GM19452 (cell line): Measurements from ENCODE around the gene CDH4.
"Not testable (repeated sequence)": the region's sequence is repeated elsewhere in the genome, so short reads cannot be mapped to it uniquely, and the experiment has no call there.

Experiments used
- ATAC-seq: cut with Tn5 transposase; IDR thresholded peaks from one replicate; pipeline ENCODE4 v1.9.1; 2021; ENCODE audit not compliant: unreplicated experiment

CDH4 gene

GRCh38 chr20:61845233-61845671, 593.2 kb downstream of the CDH4 start:
- no peak for ATAC-seq

- no peak for ATAC-seq
Measured at GRCh38 chr20:61846074-61846473, 594.0 kb downstream of the CDH4 start.

GRCh38 chr20:61846741-61847419, 594.8 kb downstream of the CDH4 start:
- ATAC-seq, result no peak

- no peak for ATAC-seq
Measured at GRCh38 chr20:61847420-61847748, 595.3 kb downstream of the CDH4 start.

- no peak for ATAC-seq
Measured at GRCh38 chr20:61847986-61848385, 595.9 kb downstream of the CDH4 start.

- no peak for ATAC-seq
Measured at GRCh38 chr20:61848851-61849250, 596.8 kb downstream of the CDH4 start.

GRCh38 chr20:61849376-61849775, 597.3 kb downstream of the CDH4 start:
- ATAC-seq, result no peak

- no peak for ATAC-seq
Measured at GRCh38 chr20:61849822-61850221, 597.8 kb downstream of the CDH4 start.

GRCh38 chr20:61850457-61850856, 598.4 kb downstream of the CDH4 start:
- no peak for ATAC-seq

- ATAC-seq, result no peak
Measured at GRCh38 chr20:61850926-61851900, 599.2 kb downstream of the CDH4 start.

- ATAC-seq, result no peak
Measured at GRCh38 chr20:61852268-61853072, 600.4 kb downstream of the CDH4 start.

GRCh38 chr20:61853073-61854005, 601.3 kb downstream of the CDH4 start:
- ATAC-seq, result no peak

GRCh38 chr20:61854538-61854937, 602.5 kb downstream of the CDH4 start:
- not testable (repeated sequence) for ATAC-seq

- no peak for ATAC-seq
Measured at GRCh38 chr20:61855286-61855685, 603.2 kb downstream of the CDH4 start.

GRCh38 chr20:61856626-61857413, 604.8 kb downstream of the CDH4 start:
- ATAC-seq, result no peak

- no peak for ATAC-seq
Measured at GRCh38 chr20:61857414-61857775, 605.3 kb downstream of the CDH4 start.

GRCh38 chr20:61857884-61858283, 605.8 kb downstream of the CDH4 start:
- ATAC-seq, result no peak

GRCh38 chr20:61859767-61860166, 607.7 kb downstream of the CDH4 start:
- no peak for ATAC-seq

GRCh38 chr20:61860260-61860987, 608.4 kb downstream of the CDH4 start:
- ATAC-seq, result no peak
